Measurements from ENCODE around the gene SHMT2.

SHMT2 gene

GRCh38 chr12:57230381-57231155 is 1.1 kb downstream of the SHMT2 start:
- TF ChIP-seq TAF1 (IDR thresholded peaks at IDR 0.05; ENCODE audit: low read depth, low read length) (no peak), SPI1 (IDR thresholded peaks at IDR 0.05; ENCODE audit: low read depth, low read length) (no peak), POLR2AphosphoS5 (IDR thresholded peaks at IDR 0.05; ENCODE audit: low read depth, low read length) (no peak), POU2F2 (IDR thresholded peaks at IDR 0.05; ENCODE audit: low read depth, low read length) (no peak), PAX5 (IDR thresholded peaks at IDR 0.05; ENCODE audit: insufficient read depth, low read length, severe bottlenecking) (no peak), POLR2A (IDR thresholded peaks at IDR 0.05; ENCODE audit: low read depth, low read length) (no peak)
- FAIRE-seq (peak; percentile 16), DNase-seq (ENCODE audit: insufficient read length, low spot score) (no peak)

GRCh38 chr12:57231276-57232021 is 1.9 kb downstream of the SHMT2 start:
- no peak for TF ChIP-seq PAX5 (IDR thresholded peaks at IDR 0.05; ENCODE audit: insufficient read depth, low read length, severe bottlenecking)
- TF ChIP-seq POU2F2 (IDR thresholded peaks at IDR 0.05; ENCODE audit: low read depth, low read length) = no peak
- no peak for TF ChIP-seq TAF1 (IDR thresholded peaks at IDR 0.05; ENCODE audit: low read depth, low read length)
- no peak for TF ChIP-seq POLR2AphosphoS5 (IDR thresholded peaks at IDR 0.05; ENCODE audit: low read depth, low read length)
- no peak for TF ChIP-seq POLR2A (IDR thresholded peaks at IDR 0.05; ENCODE audit: low read depth, low read length)
- no peak for TF ChIP-seq SPI1 (IDR thresholded peaks at IDR 0.05; ENCODE audit: low read depth, low read length)
- DNase-seq (ENCODE audit: insufficient read length, low spot score) (no peak), FAIRE-seq (no peak)

DNA sequence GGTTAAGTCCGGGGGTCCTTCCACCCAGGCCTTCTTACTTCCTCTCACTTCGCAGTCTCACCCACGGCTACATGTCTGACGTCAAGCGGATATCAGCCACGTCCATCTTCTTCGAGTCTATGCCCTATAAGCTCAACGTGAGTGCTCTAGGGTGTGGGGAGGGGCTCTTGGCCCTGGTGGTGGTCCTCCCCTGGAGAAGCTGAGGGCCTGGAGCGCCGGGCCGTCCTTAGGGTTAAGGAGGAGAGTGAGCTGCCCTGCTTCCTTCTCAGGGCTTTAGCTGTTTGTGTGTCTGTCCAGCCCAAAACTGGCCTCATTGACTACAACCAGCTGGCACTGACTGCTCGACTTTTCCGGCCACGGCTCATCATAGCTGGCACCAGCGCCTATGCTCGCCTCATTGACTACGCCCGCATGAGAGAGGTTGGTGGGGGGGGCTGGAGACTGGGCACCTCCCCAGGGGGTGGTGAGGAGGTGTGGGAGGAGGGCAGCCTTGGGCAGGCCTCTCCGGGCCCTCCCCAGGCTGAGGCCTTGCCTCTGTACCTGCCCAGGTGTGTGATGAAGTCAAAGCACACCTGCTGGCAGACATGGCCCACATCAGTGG is 2.7 kb downstream of the SHMT2 start:
- no peak for DNase-seq (ENCODE audit: insufficient read length, low spot score)
- no peak for FAIRE-seq
- no peak for TF ChIP-seq TAF1 (IDR thresholded peaks at IDR 0.05; ENCODE audit: low read depth, low read length)
- no peak for TF ChIP-seq POLR2A (IDR thresholded peaks at IDR 0.05; ENCODE audit: low read depth, low read length)
- no peak for TF ChIP-seq POU2F2 (IDR thresholded peaks at IDR 0.05; ENCODE audit: low read depth, low read length)

- DNase-seq (ENCODE audit: insufficient read length, low spot score) (no peak), FAIRE-seq (no peak)
- TF ChIP-seq POU2F2 (IDR thresholded peaks at IDR 0.05; ENCODE audit: low read depth, low read length) = no peak
- no peak for TF ChIP-seq TAF1 (IDR thresholded peaks at IDR 0.05; ENCODE audit: low read depth, low read length)
- TF ChIP-seq SPI1 (IDR thresholded peaks at IDR 0.05; ENCODE audit: low read depth, low read length) = no peak
- no peak for TF ChIP-seq POLR2A (IDR thresholded peaks at IDR 0.05; ENCODE audit: low read depth, low read length)
These were observed 4.1 kb downstream of the SHMT2 start for GRCh38 chr12:57233357-57234232.

DNA sequence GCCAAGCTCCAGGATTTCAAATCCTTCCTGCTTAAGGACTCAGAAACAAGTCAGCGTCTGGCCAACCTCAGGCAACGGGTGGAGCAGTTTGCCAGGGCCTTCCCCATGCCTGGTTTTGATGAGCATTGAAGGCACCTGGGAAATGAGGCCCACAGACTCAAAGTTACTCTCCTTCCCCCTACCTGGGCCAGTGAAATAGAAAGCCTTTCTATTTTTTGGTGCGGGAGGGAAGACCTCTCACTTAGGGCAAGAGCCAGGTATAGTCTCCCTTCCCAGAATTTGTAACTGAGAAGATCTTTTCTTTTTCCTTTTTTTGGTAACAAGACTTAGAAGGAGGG is 4.7 kb downstream of the SHMT2 start:
- no peak for FAIRE-seq
- no peak for TF ChIP-seq SPI1 (IDR thresholded peaks at IDR 0.05; ENCODE audit: low read depth, low read length)
- TF ChIP-seq PAX5 (IDR thresholded peaks at IDR 0.05; ENCODE audit: insufficient read depth, low read length, severe bottlenecking) = no peak
- no peak for TF ChIP-seq POLR2AphosphoS5 (IDR thresholded peaks at IDR 0.05; ENCODE audit: low read depth, low read length)
- TF ChIP-seq POU2F2 (IDR thresholded peaks at IDR 0.05; ENCODE audit: low read depth, low read length) = no peak
- no peak for TF ChIP-seq POLR2A (IDR thresholded peaks at IDR 0.05; ENCODE audit: low read depth, low read length)
- TF ChIP-seq TAF1 (IDR thresholded peaks at IDR 0.05; ENCODE audit: low read depth, low read length) = no peak
- no peak for DNase-seq (ENCODE audit: insufficient read length, low spot score)

GRCh38 chr12:57234571-57235016 is 5.1 kb downstream of the SHMT2 start:
- FAIRE-seq (no peak), DNase-seq (ENCODE audit: insufficient read length, low spot score) (no peak)
- TF ChIP-seq TAF1 (IDR thresholded peaks at IDR 0.05; ENCODE audit: low read depth, low read length) (no peak), PAX5 (IDR thresholded peaks at IDR 0.05; ENCODE audit: insufficient read depth, low read length, severe bottlenecking) (no peak), POU2F2 (IDR thresholded peaks at IDR 0.05; ENCODE audit: low read depth, low read length) (no peak), POLR2AphosphoS5 (IDR thresholded peaks at IDR 0.05; ENCODE audit: low read depth, low read length) (no peak), POLR2A (IDR thresholded peaks at IDR 0.05; ENCODE audit: low read depth, low read length) (no peak), SPI1 (IDR thresholded peaks at IDR 0.05; ENCODE audit: low read depth, low read length) (no peak)

DNA sequence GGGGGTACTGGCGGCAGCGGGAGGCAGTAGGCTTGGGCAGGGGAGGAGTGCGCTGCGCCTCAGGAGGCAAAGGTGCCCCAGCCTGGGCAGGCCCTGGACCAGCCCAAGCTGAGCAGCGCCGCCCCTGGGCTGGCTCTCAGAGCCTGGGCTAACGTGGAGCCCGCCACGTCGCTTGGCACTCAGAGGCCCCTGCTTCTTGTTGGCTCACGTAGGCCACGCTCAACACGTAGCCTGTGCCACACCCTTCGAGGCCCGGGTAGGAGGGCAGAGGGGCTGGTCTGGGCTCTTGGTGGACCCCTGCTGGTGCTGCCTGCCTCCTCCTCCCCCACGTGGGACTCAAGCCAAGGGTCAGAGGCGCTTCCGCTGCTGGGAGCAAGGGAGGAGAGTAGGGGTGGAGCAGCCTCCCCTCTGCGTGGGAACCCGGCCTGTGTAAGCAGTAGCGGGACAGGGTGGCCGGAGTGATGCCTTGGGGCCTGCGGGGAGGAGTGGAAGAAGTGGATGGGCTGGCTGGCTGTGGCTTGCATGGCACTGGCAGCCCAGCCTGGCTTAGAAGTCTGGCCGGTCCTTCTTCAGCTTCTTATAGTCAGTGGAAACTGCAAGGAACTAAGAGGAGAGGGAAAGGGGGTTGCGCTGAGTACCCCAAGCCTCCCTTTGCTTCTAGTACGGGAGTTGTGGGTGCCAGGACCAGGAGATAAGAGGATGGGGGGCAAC is 5.7 kb downstream of the SHMT2 start:
- FAIRE-seq (no peak), DNase-seq (ENCODE audit: insufficient read length, low spot score) (no peak)
- no peak for TF ChIP-seq TAF1 (IDR thresholded peaks at IDR 0.05; ENCODE audit: low read depth, low read length)
- peak; percentile 41; the same call in 1 of the 2 replicates for TF ChIP-seq POLR2A (IDR thresholded peaks at IDR 0.05; ENCODE audit: low read depth, low read length)
- TF ChIP-seq POLR2AphosphoS5 (IDR thresholded peaks at IDR 0.05; ENCODE audit: low read depth, low read length) = peak; percentile 35; the same call in 1 of the 2 replicates

- no peak for FAIRE-seq
- no peak for DNase-seq (ENCODE audit: insufficient read length, low spot score)
- TF ChIP-seq SPI1 (IDR thresholded peaks at IDR 0.05; ENCODE audit: low read depth, low read length) (no peak), TAF1 (IDR thresholded peaks at IDR 0.05; ENCODE audit: low read depth, low read length) (no peak)
These were observed 6.2 kb downstream of the SHMT2 start for GRCh38 chr12:57235728-57236131.

All from GM12891 (cell line).